ENCODE results near the gene CA14.
"Not testable (repeated sequence)": the region's sequence is repeated elsewhere in the genome, so short reads cannot be mapped to it uniquely, and the experiment has no call there.

DNA sequence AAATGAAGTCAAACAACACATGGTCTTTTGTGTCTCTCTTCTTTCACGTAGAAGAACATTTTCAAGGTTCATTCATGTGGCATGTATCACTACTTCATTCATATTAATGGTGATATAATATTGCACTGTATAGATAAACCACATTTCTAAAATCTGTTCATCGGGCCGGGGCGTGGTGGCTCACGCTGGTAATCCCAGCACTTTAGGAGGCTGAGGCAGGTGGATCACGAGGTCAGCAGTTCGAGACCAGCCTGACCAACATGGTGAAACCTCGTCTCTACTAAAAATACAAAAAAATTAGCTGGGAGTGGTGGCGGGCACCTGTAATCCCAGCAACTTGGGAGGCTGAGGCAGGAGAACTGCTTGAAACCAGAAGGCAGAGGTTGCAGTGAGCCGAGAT is 29.3 kb upstream of the CA14 start:
- not testable (repeated sequence) for TF ChIP-seq POLR2A (IDR thresholded peaks at IDR 0.05)
- TF ChIP-seq, protein P1, sequence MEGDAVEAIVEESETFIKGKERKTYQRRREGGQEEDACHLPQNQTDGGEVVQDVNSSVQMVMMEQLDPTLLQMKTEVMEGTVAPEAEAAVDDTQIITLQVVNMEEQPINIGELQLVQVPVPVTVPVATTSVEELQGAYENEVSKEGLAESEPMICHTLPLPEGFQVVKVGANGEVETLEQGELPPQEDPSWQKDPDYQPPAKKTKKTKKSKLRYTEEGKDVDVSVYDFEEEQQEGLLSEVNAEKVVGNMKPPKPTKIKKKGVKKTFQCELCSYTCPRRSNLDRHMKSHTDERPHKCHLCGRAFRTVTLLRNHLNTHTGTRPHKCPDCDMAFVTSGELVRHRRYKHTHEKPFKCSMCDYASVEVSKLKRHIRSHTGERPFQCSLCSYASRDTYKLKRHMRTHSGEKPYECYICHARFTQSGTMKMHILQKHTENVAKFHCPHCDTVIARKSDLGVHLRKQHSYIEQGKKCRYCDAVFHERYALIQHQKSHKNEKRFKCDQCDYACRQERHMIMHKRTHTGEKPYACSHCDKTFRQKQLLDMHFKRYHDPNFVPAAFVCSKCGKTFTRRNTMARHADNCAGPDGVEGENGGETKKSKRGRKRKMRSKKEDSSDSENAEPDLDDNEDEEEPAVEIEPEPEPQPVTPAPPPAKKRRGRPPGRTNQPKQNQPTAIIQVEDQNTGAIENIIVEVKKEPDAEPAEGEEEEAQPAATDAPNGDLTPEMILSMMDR (IDR thresholded peaks at IDR 0.05) = not testable (repeated sequence)

All from upper lobe of left lung (tissue), 4 donors.